Heart left ventricle (tissue), 16 donors: ENCODE data around the gene LRP1B. TPM values are rescaled to one million over a fixed set of nuclear protein-coding genes. Genes with fewer than 3 reads are reported as not detected.

Experiments used
- ATAC-seq, 4 donors: fragments of 200-7000 bp; cut with Tn5 transposase; one replicate each; pipeline ENCODE4 v1.9.1; 2020 to 2022; ENCODE audit warnings: moderate library complexity in 4 of 4, mild to moderate bottlenecking in 3 of 4, moderate number of reproducible peaks in 1 of 4
- DNase-seq, 5 donors: peaks; one replicate each; pipeline ENCODE4 v3.0.0-alpha.2; 2020
- H3K27ac ChIP-seq, 12 donors: fragments of 200-600 bp; sonication (generic) in 4 of 12; one replicate each; pipeline versions ENCODE4 v1.5.0 to v1.8.0; 2016 to 2022; ENCODE audit warnings: mild to moderate bottlenecking in 2 of 12
- H3K27me3 ChIP-seq, 9 donors: fragments of 200-600 bp; sonication (generic) in 2 of 9; one replicate each; pipeline versions ENCODE4 v1.5.1 to v1.8.0; 2016 to 2022; ENCODE audit warnings: mild to moderate bottlenecking in 3 of 9
- H3K36me3 ChIP-seq, 9 donors: fragments of 200-600 bp; sonication (generic) in 2 of 9; one replicate each; pipeline versions ENCODE4 v1.5.0 to v1.8.0; 2018 to 2022; ENCODE audit warnings: mild to moderate bottlenecking in 2 of 9
- H3K4me1 ChIP-seq, 12 donors: fragments of 200-600 bp; sonication (generic) in 4 of 12; one replicate each; pipeline versions ENCODE4 v1.5.0 to v1.8.0; 2016 to 2022; ENCODE audit warnings: mild to moderate bottlenecking in 3 of 12
- H3K4me3 ChIP-seq, 12 donors: fragments of 200-600 bp; sonication (generic) in 4 of 12; one replicate each; pipeline versions ENCODE4 v1.5.0 to v1.8.0; 2017 to 2022; ENCODE audit warnings: mild to moderate bottlenecking in 9 of 12, moderate library complexity in 4 of 12
- H3K9me3 ChIP-seq, 12 donors: fragments of 200-600 bp; sonication (generic) in 4 of 12; one replicate each; pipeline versions ENCODE4 v1.5.0 to v1.8.0; 2016 to 2022; ENCODE audit warnings: mild to moderate bottlenecking in 1 of 12
- CTCF ChIP-seq, 12 donors: fragments of 200-600 bp; sonication (generic) in 4 of 12; IDR thresholded peaks; one replicate each; pipeline versions ENCODE4 v1.5.0 to v1.8.0; 2018 to 2022; ENCODE audit warnings: antibody characterized with exemption in 12 of 12, mild to moderate bottlenecking in 5 of 12
- POLR2A ChIP-seq, 2 donors: fragments of 450-650 bp; IDR thresholded peaks; one replicate each; pipeline ENCODE4 v1.6.1; 2017; ENCODE audit warnings: antibody characterized with exemption in 2 of 2, mild to moderate bottlenecking in 2 of 2, moderate library complexity in 2 of 2
- WGBS, 4 donors: extraction: QIAGEN DNeasy Blood & Tissue Kit in 2 of 4; methylation state at CpG; one replicate each; pipeline versions ENCODE4 v1.1.5 to v1.1.7; 2013 to 2018; 5-methylcytosine and 5-hydroxymethylcytosine counted together
- intact Hi-C, 10 donors: fragments of 100-400 bp; cut with DNase I; formaldehyde crosslinking; loops; one replicate each; pipeline versions ENCODE4 v1.11.1 to v1.14.2; 2022
- long read RNA-seq, 3 donors: library from polyadenylated mRNA; unstranded; transcript quantifications; one replicate each; pipeline ENCODE4 v2.0.0, GENCODE V29; 2020 to 2021
- polyA plus RNA-seq, 2 donors: library from polyadenylated mRNA; stranded (reverse); fragments of 200-250 nt; gene quantifications; one replicate each; pipeline ENCODE4 v1.2.3, GENCODE V29; 2013
- total RNA-seq, 9 donors: library from RNA; depleted of rRNA in 2 of 9; stranded (reverse); fragments of >200 nt in 2 of 9; fragmentation: NEBNext Ultra II Directional in 3 of 9; extraction: Animal tissue kit (Norgen Biotek cat#: 25700) in 3 of 9; gene quantifications; one replicate each; pipeline versions ENCODE4 v1.1.0 to v1.2.4, GENCODE V29; 2016 to 2023
- donor health status: ischemic (EF 13 %, LVEDD 7.1; RV severe dilation, severe dysfunction).
- donor health status: healthy with polysubstance abuse.
- donor health status: DM: no; HTN: yes; CAD: no.
- donor health status: DM: no; HTN: no; CAD: no.
- donor health status: ischemic (EF 25% LVEDD 6.9; RV normal size, moderate dysfunction).
- donor health status: ischemic (EF 25% LVEDD 5.7; RV mildly dilated, moderate dysfunction).
- donor health status: healthy.
- donor health status: DM: yes; HTN: yes; CAD: no.
- donor health status: ischemic (EF 35%, LVEDD 5.7; RV mildly dilated, moderate dysfunction).
- donor health status: nonischemic (EF 11% LVEDD 7.7; RV severe dilation, severe dysfunction).
- donor health status: DM: yes; HTN: yes; CAD: no.
- donor health status: PGD.
- donor health status: ischemic (EF 29% LVEDD 5.4; RV normal size, mild dysfunction).
- donor health status: nonischemic (EF 23%, LVEDD 6.1; RV moderate dilation, normal function).

LRP1B gene
- total RNA-seq (under 1 TPM in 7 of 9 donors, not detected in 2; 0.05 to 0.19 (median 0.12) TPM), polyA plus RNA-seq (under 1 TPM; 0.01 to 0.04 TPM)
- long read RNA-seq, donor 1 = 0 reads
- long read RNA-seq, donor 2 = 0 reads
- long read RNA-seq, donor 3 = 0 reads

- Histone ChIP-seq H3K27me3 (peaks cover 0 to 55% (median 20%) of the 10 kb centered on the region in 9 donors), H3K4me1 (peaks cover 0 to 21% (median 13%) of the 10 kb centered on the region in 12 donors), H3K27ac (peak within 1 kb of the TSS in 1 of 12 donors; percentile 28), H3K4me3 (peak within 1 kb of the TSS; percentile 7 to 62 (median 48)), H3K36me3 (no peaks in the 10 kb centered on the region), H3K9me3 (no peaks in the 10 kb centered on the region)
- intact Hi-C loops = no loop called here
- ATAC-seq = peak in 3 of 4 donors; percentile 49 to 58 (median 56)
- TF ChIP-seq CTCF (IDR thresholded peaks at IDR 0.05) (no peak), POLR2A (IDR thresholded peaks at IDR 0.05) (no peak)
- WGBS, 4 donors = 1 to 3% (median 2%) methylated on average over 21 of the region's 21 CpGs
- no peak for DNase-seq
Observed at GRCh38 chr2:142131010-142131669, at the start of gene LRP1B. Gene LRP1B, minus strand, starts transcription at chr2:142131016. Its CDS starts 287 bp downstream, at chr2:142130729.

GRCh38 chr2:142179686-142180085 lies 48.9 kb upstream of the LRP1B start:
- 80 to 92% (median 84%) methylated on average over 1 of the region's 1 CpG for WGBS, 4 donors
- H3K36me3 ChIP-seq = no peaks in the 10 kb centered on the region
- H3K27ac ChIP-seq = no peak overlapping the region
- H3K4me1 ChIP-seq = no peaks in the 10 kb centered on the region
- ATAC-seq = no peak
- no peak overlapping the region for H3K4me3 ChIP-seq
- H3K9me3 ChIP-seq = no peaks in the 10 kb centered on the region
- H3K27me3 ChIP-seq = peaks cover 0 to 4% (median 0%) of the 10 kb centered on the region in 9 donors
- intact Hi-C loops = no loop called here
- no peak for DNase-seq
- TF ChIP-seq CTCF (IDR thresholded peaks at IDR 0.05) (no peak), POLR2A (IDR thresholded peaks at IDR 0.05) (no peak)

- Histone ChIP-seq H3K27ac (no peak overlapping the region), H3K4me1 (no peaks in the 10 kb centered on the region), H3K9me3 (no peaks in the 10 kb centered on the region), H3K4me3 (no peak overlapping the region), H3K27me3 (peaks cover 0 to 4% (median 0%) of the 10 kb centered on the region in 9 donors), H3K36me3 (no peaks in the 10 kb centered on the region)
- 89 to 98% (median 93%) methylated on average over 1 of the region's 1 CpG for WGBS, 4 donors
- TF ChIP-seq CTCF (IDR thresholded peaks at IDR 0.05) (no peak), POLR2A (IDR thresholded peaks at IDR 0.05) (no peak)
- ATAC-seq (no peak), DNase-seq (no peak)
- intact Hi-C loops = no loop called here
Observed at GRCh38 chr2:142178604-142179003, 47.8 kb upstream of the LRP1B start.

- H3K4me3 ChIP-seq = no peak overlapping the region
- intact Hi-C loops = no loop called here
- DNase-seq = no peak
- H3K36me3 ChIP-seq = no peaks in the 10 kb centered on the region
- ATAC-seq = no peak
- no peaks in the 10 kb centered on the region for H3K9me3 ChIP-seq
- H3K27me3 ChIP-seq = peaks cover 0 to 4% (median 0%) of the 10 kb centered on the region in 9 donors
- no peaks in the 10 kb centered on the region for H3K4me1 ChIP-seq
- 44 to 75% (median 58%) methylated on average over 1 of the region's 1 CpG for WGBS, 4 donors
- TF ChIP-seq POLR2A (IDR thresholded peaks at IDR 0.05) = no peak
- no peak for TF ChIP-seq CTCF (IDR thresholded peaks at IDR 0.05)
- no peak overlapping the region for H3K27ac ChIP-seq
Observed at GRCh38 chr2:142176941-142177340, 46.1 kb upstream of the LRP1B start.
